ENCODE measurements around the gene CSNK1G3.

- TF ChIP-seq REST (IDR thresholded peaks at IDR 0.05; ENCODE audit: low read depth) (no peak), CTCF (IDR thresholded peaks at IDR 0.05 in 2 of 3, conservative IDR thresholded peaks at IDR 0.05 in 1 of 3; ENCODE audit: borderline replicate concordance in 1 of 3, insufficient read depth in 1 of 3, low read depth in 2 of 3, low read length in 2 of 3) (no peak), TCF7L2 (IDR thresholded peaks at IDR 0.05; ENCODE audit: borderline replicate concordance, extremely low read depth, insufficient read depth, insufficient read length) (no peak), EZH2 (IDR thresholded peaks at IDR 0.05) (no peak), POLR2AphosphoS5 (IDR thresholded peaks at IDR 0.05; ENCODE audit: low read depth, low read length) (no peak), POLR2A (IDR thresholded peaks at IDR 0.05; ENCODE audit: borderline replicate concordance, extremely low read depth, insufficient read depth, insufficient read length) (no peak), EZH2phosphoT487 (IDR thresholded peaks at IDR 0.05; ENCODE audit: borderline replicate concordance) (no peak), ZFX (IDR thresholded peaks at IDR 0.05) (no peak)
Observed at GRCh38 chr5:123537256-123537655, 25.3 kb downstream of the CSNK1G3 start.

Measured in HCT116 (cell line).